Lung (tissue), 12 donors: Measurements from ENCODE around the gene SLAIN2. TPM values are rescaled to one million over a fixed set of nuclear protein-coding genes. Genes with fewer than 3 reads are reported as not detected.

Experiments
- ATAC-seq: fragments of 200-7000 bp; cut with Tn5 transposase; one replicate; pipeline ENCODE4 v1.9.1; 2020; ENCODE audit warnings: moderate number of reproducible peaks; ENCODE audit not compliant: insufficient read depth, low FRiP score
- DNase-seq, 3 donors: peaks; one replicate each; pipeline ENCODE4 v3.0.0-alpha.2; 2013 to 2017
- H3K27ac ChIP-seq, 2 donors: one replicate each; pipeline ENCODE4 v1.5.1; 2013; ENCODE audit warnings: mild to moderate bottlenecking in 2 of 2, moderate library complexity in 2 of 2, control low read depth in 1 of 2, inconsistent platforms in 1 of 2, low read depth in 1 of 2, low read length in 1 of 2
- H3K27me3 ChIP-seq, 3 donors: one replicate each; pipeline ENCODE4 v1.5.1; 2013; ENCODE audit warnings: low read length in 2 of 3; ENCODE audit not compliant: control insufficient read depth in 3 of 3, insufficient read depth in 3 of 3
- H3K36me3 ChIP-seq, 4 donors: one replicate each; pipeline ENCODE4 v1.5.1; 2013; ENCODE audit warnings: low read length in 4 of 4, mild to moderate bottlenecking in 1 of 4, moderate library complexity in 1 of 4; ENCODE audit not compliant: control insufficient read depth in 4 of 4, insufficient read depth in 4 of 4
- H3K4me1 ChIP-seq, 5 donors: one replicate each; pipeline ENCODE4 v1.5.1; 2013; ENCODE audit warnings: low read length in 5 of 5, mild to moderate bottlenecking in 2 of 5, moderate library complexity in 1 of 5; ENCODE audit not compliant: control insufficient read depth in 5 of 5, insufficient read depth in 5 of 5
- H3K4me3 ChIP-seq: one replicate; pipeline ENCODE4 v1.5.1; 2013; ENCODE audit warnings: mild to moderate bottlenecking, control low read depth, moderate library complexity
- H3K9ac ChIP-seq, 2 donors: one replicate each; pipeline ENCODE4 v1.5.1; 2013; ENCODE audit warnings: low read length in 2 of 2, control low read depth in 1 of 2; ENCODE audit not compliant: insufficient read depth in 1 of 2
- H3K9me3 ChIP-seq, 4 donors: one replicate each; pipeline ENCODE4 v1.5.1; 2013; ENCODE audit warnings: low read length in 3 of 4, mild to moderate bottlenecking in 1 of 4, moderate library complexity in 1 of 4; ENCODE audit not compliant: control insufficient read depth in 4 of 4, insufficient read depth in 3 of 4
- WGBS, 2 donors: extraction: QIAGEN DNeasy Blood & Tissue Kit; methylation state at CpG; one replicate each; pipeline ENCODE4 v1.1.7; 2013; 5-methylcytosine and 5-hydroxymethylcytosine counted together
- polyA plus RNA-seq, 2 donors: library from polyadenylated mRNA; stranded (reverse); fragments of 200-250 nt; gene quantifications; one replicate each; pipeline ENCODE4 v1.2.1, GENCODE V29; 2013
- total RNA-seq, 2 donors: library from RNA; depleted of rRNA in 1 of 2; stranded (reverse); fragments of >200 nt in 1 of 2; gene quantifications; one replicate each; pipeline ENCODE4 v1.2.1, GENCODE V29; 2014 to 2021
- TF ChIP-seq, protein P1 (sequence below): IDR thresholded peaks from 2 replicates; pipeline ENCODE4 v1.5.1; 2012; ENCODE audit warnings: mild to moderate bottlenecking; ENCODE audit errors: control extremely low read depth, extremely low read depth
- donor health status: control.
- donor health status: control.
- donor health status: Bipolar disorder and iron deficiency.
- donor health status: healthy.
- donor health status: DM: yes; HTN: yes; CAD: no.

The SLAIN2 gene
- total and polyA plus RNA-seq, 4 donors: 17.8 to 62.8 (median 42.0) TPM

GRCh38 chr4:48467442-48467841 is 126.1 kb downstream of the SLAIN2 start:
- H3K27me3 ChIP-seq: no peaks in the 10 kb centered on the region
- no peaks in the 10 kb centered on the region for H3K36me3 ChIP-seq
- TF ChIP-seq, protein P1, sequence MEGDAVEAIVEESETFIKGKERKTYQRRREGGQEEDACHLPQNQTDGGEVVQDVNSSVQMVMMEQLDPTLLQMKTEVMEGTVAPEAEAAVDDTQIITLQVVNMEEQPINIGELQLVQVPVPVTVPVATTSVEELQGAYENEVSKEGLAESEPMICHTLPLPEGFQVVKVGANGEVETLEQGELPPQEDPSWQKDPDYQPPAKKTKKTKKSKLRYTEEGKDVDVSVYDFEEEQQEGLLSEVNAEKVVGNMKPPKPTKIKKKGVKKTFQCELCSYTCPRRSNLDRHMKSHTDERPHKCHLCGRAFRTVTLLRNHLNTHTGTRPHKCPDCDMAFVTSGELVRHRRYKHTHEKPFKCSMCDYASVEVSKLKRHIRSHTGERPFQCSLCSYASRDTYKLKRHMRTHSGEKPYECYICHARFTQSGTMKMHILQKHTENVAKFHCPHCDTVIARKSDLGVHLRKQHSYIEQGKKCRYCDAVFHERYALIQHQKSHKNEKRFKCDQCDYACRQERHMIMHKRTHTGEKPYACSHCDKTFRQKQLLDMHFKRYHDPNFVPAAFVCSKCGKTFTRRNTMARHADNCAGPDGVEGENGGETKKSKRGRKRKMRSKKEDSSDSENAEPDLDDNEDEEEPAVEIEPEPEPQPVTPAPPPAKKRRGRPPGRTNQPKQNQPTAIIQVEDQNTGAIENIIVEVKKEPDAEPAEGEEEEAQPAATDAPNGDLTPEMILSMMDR: no peak
- 69 to 85% methylated on average over 2 of the region's 2 CpGs for WGBS, 2 donors
- H3K4me3 ChIP-seq: no peak overlapping the region
- DNase-seq (no peak), ATAC-seq (no peak)
- no peak overlapping the region for H3K9ac ChIP-seq
- H3K9me3 ChIP-seq: peaks cover 0 to 4% (median under 1%) of the 10 kb centered on the region in 4 donors
- no peak overlapping the region for H3K27ac ChIP-seq
- H3K4me1 ChIP-seq: no peaks in the 10 kb centered on the region

DNA sequence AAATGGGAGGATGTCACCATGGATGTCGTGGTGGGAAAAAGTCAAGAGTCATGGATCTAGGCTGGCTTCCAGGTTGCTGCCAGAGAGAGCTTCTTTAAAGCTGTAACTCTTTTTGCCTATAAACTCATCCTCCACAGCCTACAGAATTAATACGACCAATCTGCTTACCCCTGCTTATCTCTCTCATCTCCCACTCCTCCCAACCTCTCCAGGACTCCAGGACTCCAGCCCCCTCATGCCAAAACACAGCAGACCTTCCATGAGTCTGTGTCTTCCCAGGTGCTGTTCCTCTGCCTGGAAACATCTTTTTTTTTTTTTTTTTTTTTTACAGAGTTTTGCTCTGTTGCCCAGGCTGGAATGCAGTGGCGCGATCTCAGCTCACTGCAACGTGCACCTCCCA is 126.6 kb downstream of the SLAIN2 start:
- Histone ChIP-seq H3K9ac (no peak overlapping the region), H3K9me3 (peaks cover 0 to 4% (median under 1%) of the 10 kb centered on the region in 4 donors), H3K27ac (no peak overlapping the region), H3K4me3 (no peak overlapping the region), H3K4me1 (no peaks in the 10 kb centered on the region), H3K36me3 (no peaks in the 10 kb centered on the region), H3K27me3 (no peaks in the 10 kb centered on the region)
- no peak for DNase-seq
- TF ChIP-seq, protein P1: no peak
- no peak for ATAC-seq
- 63 to 75% methylated on average over 4 to 5 of the region's 5 CpGs for WGBS, 2 donors

- H3K4me1 ChIP-seq: no peaks in the 10 kb centered on the region
- H3K36me3 ChIP-seq: no peaks in the 10 kb centered on the region
- no peaks in the 10 kb centered on the region for H3K27me3 ChIP-seq
- H3K4me3 ChIP-seq: no peak overlapping the region
- no peak overlapping the region for H3K9ac ChIP-seq
- no peak for ATAC-seq
- no peak overlapping the region for H3K27ac ChIP-seq
- H3K9me3 ChIP-seq: no peaks in the 10 kb centered on the region
- DNase-seq: no peak
- WGBS, 2 donors: 68% methylated on average over 1 of the region's 1 CpG
- TF ChIP-seq, protein P1: no peak
Observed at GRCh38 chr4:48470137-48470536, 128.8 kb downstream of the SLAIN2 start.

DNA sequence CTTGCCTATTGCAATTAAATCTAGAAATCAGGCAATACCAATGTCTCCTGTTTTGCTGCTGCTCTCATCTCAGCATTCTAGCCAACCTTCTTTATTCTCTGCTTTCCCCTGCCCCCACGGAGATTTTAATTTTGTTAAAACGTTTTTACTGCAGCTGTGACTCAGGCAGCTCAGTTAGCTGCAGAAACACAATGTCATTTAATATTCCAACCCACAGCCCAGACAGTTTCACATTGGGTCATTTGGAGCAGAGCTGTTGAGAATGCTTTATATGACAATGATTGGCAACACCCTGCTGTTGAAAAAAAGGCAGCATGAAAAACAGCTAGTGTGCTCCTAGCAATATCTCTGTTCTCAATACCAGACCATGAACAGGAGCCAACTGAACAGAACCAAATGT is 129.2 kb downstream of the SLAIN2 start:
- no peak overlapping the region for H3K9ac ChIP-seq
- TF ChIP-seq, protein P1: no peak
- no peaks in the 10 kb centered on the region for H3K9me3 ChIP-seq
- no peaks in the 10 kb centered on the region for H3K27me3 ChIP-seq
- ATAC-seq (no peak), DNase-seq (no peak)
- H3K36me3 ChIP-seq: no peaks in the 10 kb centered on the region
- WGBS, 2 donors: 53 to 62% methylated on average over 2 of the region's 2 CpGs
- H3K4me1 ChIP-seq: no peaks in the 10 kb centered on the region
- H3K4me3 ChIP-seq: no peak overlapping the region
- no peak overlapping the region for H3K27ac ChIP-seq
